OCI-LY3 (cell line): ENCODE data around the gene GNAQ.

Source experiments
- H2AFZ ChIP-seq: fragments of 200-600, 300-600 bp; shearing (Covaris generic); 2 replicates; pipeline ENCODE4 v1.6.0; 2014; ENCODE audit warnings: antibody characterized with exemption, low read depth, low read length
- H3K27ac ChIP-seq: fragments of 200-600, 300-600 bp; sonication (generic); 2 replicates; pipeline ENCODE4 v1.5.1; 2014; ENCODE audit warnings: mild to moderate bottlenecking, low read length, moderate library complexity, mixed read lengths
- H3K27me3 ChIP-seq: fragments of 200-600, 300-600 bp; sonication (generic); 2 replicates; pipeline ENCODE4 v1.6.1; 2014; ENCODE audit warnings: low read depth, low read length, mixed read lengths
- H3K36me3 ChIP-seq: fragments of 200-600, 300-600 bp; sonication (generic); replicated peaks from 2 replicates; pipeline ENCODE3; 2014; ENCODE audit warnings: low read depth, low read length, mixed read lengths
- H3K4me1 ChIP-seq: fragments of 300-600, 200-600 bp; sonication (generic); 2 replicates; pipeline ENCODE4 v1.6.1; 2014; ENCODE audit warnings: low read length, mixed read lengths
- H3K4me2 ChIP-seq: fragments of 200-600, 300-600 bp; sonication (generic); 2 replicates; pipeline ENCODE4 v1.6.1; 2014; ENCODE audit warnings: low read length, mixed read lengths
- H3K4me3 ChIP-seq: fragments of 300-600, 200-600 bp; sonication (generic); 2 replicates; pipeline ENCODE4 v1.5.1; 2014; ENCODE audit warnings: antibody characterized with exemption, mild to moderate bottlenecking, low read length, moderate library complexity
- H3K79me2 ChIP-seq: fragments of 300-600, 200-600 bp; shearing (Covaris generic); 2 replicates; pipeline ENCODE4 v1.6.1; 2014; ENCODE audit warnings: mild to moderate bottlenecking, low read length, mixed read lengths
- H3K9ac ChIP-seq: fragments of 300-600, 200-600 bp; shearing (Covaris generic); 2 replicates; pipeline ENCODE4 v1.6.0; 2014; ENCODE audit warnings: mild to moderate bottlenecking, low read length, moderate library complexity
- H3K9me3 ChIP-seq: fragments of 200-600, 300-600 bp; shearing (Covaris generic); 2 replicates; pipeline ENCODE4 v1.6.1; 2014; ENCODE audit warnings: low read length, mixed read lengths; ENCODE audit not compliant: insufficient read depth
- H4K20me1 ChIP-seq: fragments of 200-600, 300-600 bp; sonication (generic); 2 replicates; pipeline ENCODE4 v1.6.1; 2016; ENCODE audit warnings: low read length, mixed read lengths; ENCODE audit not compliant: insufficient read depth
- EZH2phosphoT487 ChIP-seq: fragments of 200-600 bp; shearing (Covaris generic); IDR thresholded peaks from 2 replicates; pipeline ENCODE4 v1.6.1; 2018; ENCODE audit warnings: antibody characterized with exemption, mixed run types, low read depth
- TF ChIP-seq, protein P1 (sequence below): fragments of 200-600, 300-600 bp; sonication (generic); IDR thresholded peaks from 2 replicates; pipeline ENCODE4 v1.5.1; 2014; ENCODE audit warnings: antibody characterized with exemption, low read length, low read depth

GNAQ gene

DNA sequence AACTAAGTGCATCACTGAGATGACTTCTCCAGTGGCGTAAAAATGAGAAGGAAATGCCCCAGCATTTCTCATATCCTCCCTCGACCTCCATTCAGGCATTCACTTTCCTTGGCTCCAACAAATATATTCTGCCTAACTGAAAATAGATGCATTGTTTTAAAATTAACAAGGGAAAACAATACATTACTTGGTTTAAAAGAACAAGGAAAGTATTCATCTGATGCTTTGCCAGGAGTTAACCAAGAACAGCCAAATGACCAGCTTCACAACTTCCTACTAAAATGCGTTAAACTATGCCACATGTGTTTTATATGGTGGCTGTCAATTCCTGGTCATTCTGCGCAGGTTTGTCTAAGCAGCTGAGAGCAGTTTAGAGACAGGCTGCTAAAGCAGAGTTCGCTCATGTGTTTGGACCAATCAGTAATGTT is 121.4 kb downstream of the GNAQ start:
- Histone ChIP-seq H4K20me1 (no peaks in the 10 kb centered on the region), H3K4me1 (no peaks in the 10 kb centered on the region), H3K9ac (no peak overlapping the region), H3K36me3 (no peaks in the 10 kb centered on the region), H3K4me2 (no peak overlapping the region), H3K27me3 (no peaks in the 10 kb centered on the region), H3K4me3 (no peak overlapping the region), H2AFZ (no peak overlapping the region), H3K27ac (no peak overlapping the region), H3K79me2 (no peaks in the 10 kb centered on the region), H3K9me3 (no peaks in the 10 kb centered on the region)
- no peak for TF ChIP-seq EZH2phosphoT487
- TF ChIP-seq, protein P1, sequence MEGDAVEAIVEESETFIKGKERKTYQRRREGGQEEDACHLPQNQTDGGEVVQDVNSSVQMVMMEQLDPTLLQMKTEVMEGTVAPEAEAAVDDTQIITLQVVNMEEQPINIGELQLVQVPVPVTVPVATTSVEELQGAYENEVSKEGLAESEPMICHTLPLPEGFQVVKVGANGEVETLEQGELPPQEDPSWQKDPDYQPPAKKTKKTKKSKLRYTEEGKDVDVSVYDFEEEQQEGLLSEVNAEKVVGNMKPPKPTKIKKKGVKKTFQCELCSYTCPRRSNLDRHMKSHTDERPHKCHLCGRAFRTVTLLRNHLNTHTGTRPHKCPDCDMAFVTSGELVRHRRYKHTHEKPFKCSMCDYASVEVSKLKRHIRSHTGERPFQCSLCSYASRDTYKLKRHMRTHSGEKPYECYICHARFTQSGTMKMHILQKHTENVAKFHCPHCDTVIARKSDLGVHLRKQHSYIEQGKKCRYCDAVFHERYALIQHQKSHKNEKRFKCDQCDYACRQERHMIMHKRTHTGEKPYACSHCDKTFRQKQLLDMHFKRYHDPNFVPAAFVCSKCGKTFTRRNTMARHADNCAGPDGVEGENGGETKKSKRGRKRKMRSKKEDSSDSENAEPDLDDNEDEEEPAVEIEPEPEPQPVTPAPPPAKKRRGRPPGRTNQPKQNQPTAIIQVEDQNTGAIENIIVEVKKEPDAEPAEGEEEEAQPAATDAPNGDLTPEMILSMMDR = no peak

DNA sequence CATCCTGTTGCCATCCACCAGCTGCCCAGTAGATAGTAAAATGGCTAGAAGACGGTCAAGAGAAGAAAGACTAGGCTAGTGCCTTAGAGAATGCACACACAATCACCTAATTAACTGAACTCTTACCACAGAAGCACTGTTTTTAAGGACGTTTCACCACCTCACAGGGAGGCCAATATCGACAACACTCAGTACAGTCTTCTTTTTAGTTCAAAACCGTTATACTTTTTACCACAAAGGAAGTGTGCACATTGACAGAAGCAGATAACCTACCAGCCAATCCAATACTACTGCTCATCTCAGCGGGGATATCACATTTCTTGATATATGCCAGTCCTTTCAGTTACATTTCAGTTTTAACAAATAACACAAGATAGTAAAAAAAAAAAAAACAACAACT is 122.3 kb downstream of the GNAQ start:
- Histone ChIP-seq H2AFZ (no peak overlapping the region), H4K20me1 (no peaks in the 10 kb centered on the region), H3K9me3 (no peaks in the 10 kb centered on the region), H3K36me3 (no peaks in the 10 kb centered on the region), H3K4me2 (no peak overlapping the region), H3K27ac (no peak overlapping the region), H3K27me3 (no peaks in the 10 kb centered on the region), H3K79me2 (no peaks in the 10 kb centered on the region), H3K4me1 (no peaks in the 10 kb centered on the region), H3K4me3 (no peak overlapping the region), H3K9ac (no peak overlapping the region)
- TF ChIP-seq, protein P1 = no peak
- no peak for TF ChIP-seq EZH2phosphoT487

DNA sequence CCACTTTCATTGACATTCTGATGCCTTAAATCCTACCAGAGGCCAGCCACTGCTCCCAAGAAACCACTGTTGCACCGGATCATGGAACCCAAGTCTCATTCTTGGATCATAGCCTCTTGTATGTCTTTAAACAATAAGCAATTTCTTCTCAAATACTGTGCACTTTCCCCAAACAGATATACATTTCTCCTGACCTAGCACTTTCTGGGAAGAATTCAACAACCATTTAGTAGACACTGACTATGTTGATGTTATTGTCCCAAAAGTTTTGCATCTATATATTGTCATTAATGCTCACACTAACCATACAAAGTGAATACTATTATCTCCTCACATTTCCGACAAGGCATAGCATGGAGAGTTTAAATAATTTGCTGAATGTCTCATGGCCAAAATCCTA is 123.3 kb downstream of the GNAQ start:
- Histone ChIP-seq H3K79me2 (no peaks in the 10 kb centered on the region), H3K9ac (no peak overlapping the region), H3K27ac (no peak overlapping the region), H3K27me3 (no peaks in the 10 kb centered on the region), H2AFZ (no peak overlapping the region), H3K4me1 (no peaks in the 10 kb centered on the region), H3K4me3 (no peak overlapping the region), H3K9me3 (no peaks in the 10 kb centered on the region), H3K36me3 (no peaks in the 10 kb centered on the region), H3K4me2 (no peak overlapping the region), H4K20me1 (no peaks in the 10 kb centered on the region)
- TF ChIP-seq EZH2phosphoT487 = no peak
- TF ChIP-seq, protein P1 = no peak

DNA sequence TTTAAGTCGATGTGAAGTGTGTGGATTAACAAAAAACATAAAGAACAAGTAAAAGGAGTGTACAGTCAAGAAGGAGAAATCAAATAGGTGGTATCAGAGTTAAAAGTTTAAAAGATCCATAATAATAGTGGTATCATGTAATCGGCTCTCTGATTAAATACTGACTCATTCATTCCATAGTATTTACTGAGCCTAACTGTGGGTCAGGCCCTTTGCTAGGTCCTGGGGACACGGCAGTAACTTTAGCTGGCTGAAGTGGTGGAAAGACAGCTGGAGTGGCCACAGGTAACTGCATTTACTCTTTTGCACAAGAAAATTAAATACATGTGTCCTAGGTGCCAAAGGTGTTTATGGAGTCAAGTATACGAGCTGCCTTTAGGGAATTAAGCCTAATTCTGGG is 124.0 kb downstream of the GNAQ start:
- Histone ChIP-seq H3K36me3 (no peaks in the 10 kb centered on the region), H3K27me3 (no peaks in the 10 kb centered on the region), H3K4me2 (no peak overlapping the region), H2AFZ (no peak overlapping the region), H4K20me1 (no peaks in the 10 kb centered on the region), H3K4me3 (no peak overlapping the region), H3K79me2 (no peaks in the 10 kb centered on the region), H3K27ac (no peak overlapping the region), H3K9ac (no peak overlapping the region), H3K4me1 (no peaks in the 10 kb centered on the region), H3K9me3 (no peaks in the 10 kb centered on the region)
- TF ChIP-seq, protein P1 = no peak
- no peak for TF ChIP-seq EZH2phosphoT487
